ENCODE measurements around the gene TMEM240. TPM values are rescaled to one million over a fixed set of nuclear protein-coding genes. Genes with fewer than 3 reads are reported as not detected.

Gene TMEM240
- total RNA-seq, 1 experiment from 2014 or later = 8.0 TPM

DNA sequence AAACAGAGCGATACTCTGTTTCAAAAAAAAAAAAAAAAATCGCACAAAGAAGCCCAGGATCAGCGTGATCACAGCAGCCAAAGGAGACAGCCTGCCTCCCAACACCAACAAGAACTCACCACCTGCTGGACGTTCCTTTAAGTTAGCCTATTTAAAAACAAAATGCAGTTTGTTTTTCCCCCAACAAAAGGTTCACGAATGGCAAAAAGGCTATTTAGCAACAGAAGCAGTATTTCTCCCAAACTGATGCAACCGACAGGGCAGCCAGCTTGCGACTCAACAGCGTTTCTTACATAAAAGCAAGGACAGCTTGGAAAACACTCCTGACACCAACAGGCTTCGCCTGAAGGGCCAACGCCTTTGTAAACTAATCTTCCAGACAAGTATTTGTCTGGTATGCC is 27.5 kb upstream of the TMEM240 start (continued):
- TF ChIP-seq, protein P1, sequence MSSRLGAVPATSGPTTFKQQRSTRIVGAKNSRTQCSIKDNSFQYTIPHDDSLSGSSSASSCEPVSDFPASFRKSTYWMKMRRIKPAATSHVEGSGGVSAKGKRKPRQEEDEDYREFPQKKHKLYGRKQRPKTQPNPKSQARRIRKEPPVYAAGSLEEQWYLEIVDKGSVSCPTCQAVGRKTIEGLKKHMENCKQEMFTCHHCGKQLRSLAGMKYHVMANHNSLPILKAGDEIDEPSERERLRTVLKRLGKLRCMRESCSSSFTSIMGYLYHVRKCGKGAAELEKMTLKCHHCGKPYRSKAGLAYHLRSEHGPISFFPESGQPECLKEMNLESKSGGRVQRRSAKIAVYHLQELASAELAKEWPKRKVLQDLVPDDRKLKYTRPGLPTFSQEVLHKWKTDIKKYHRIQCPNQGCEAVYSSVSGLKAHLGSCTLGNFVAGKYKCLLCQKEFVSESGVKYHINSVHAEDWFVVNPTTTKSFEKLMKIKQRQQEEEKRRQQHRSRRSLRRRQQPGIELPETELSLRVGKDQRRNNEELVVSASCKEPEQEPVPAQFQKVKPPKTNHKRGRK (CRISPR knock-in tag; IDR thresholded peaks at IDR 0.05; ENCODE audit: borderline replicate concordance) = no peak
- TF ChIP-seq GABPB1 (CRISPR knock-in tag; IDR thresholded peaks at IDR 0.05) = no peak
- no peak for TF ChIP-seq ZNF219 (CRISPR knock-in tag; IDR thresholded peaks at IDR 0.05; ENCODE audit: borderline replicate concordance)

DNA sequence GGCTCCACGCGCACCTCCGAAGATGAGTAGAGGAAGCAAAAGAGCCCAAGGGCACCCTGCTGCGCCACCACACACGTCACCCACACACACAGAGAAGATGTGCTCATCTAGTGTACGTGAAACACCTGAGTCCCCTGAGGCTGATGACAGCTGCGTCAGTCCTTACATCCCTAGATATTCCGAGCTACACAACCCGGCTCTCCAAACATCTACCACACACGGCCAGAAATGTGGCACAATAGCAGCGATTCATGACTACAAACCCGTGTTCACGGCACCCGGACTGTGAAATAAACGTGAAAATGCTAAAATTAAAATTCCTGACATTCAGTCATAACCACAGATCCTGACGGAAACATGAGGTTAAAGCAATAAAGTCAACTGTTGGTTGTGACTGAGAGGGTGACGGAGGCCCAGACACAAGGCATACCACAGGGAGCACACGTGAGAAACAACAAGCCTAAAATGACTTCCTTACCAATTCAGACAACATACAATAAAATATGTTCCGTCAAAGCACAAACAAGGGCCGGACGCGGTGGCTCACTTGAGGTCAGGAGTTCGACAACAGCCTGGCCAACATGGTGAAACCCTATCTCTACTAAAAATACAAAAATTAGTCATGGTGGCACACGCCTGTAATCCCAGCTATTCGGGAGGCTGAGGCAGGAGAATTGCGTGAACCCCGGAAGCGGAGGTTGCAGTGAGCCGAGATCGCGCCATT is 26.9 kb upstream of the TMEM240 start:
- ATAC-seq (no peak), DNase-seq (ENCODE audit: low spot score) (no peak)
- no peaks in the 10 kb centered on the region for H3K9me3 Mint-ChIP-seq
- peaks cover 33% of the 10 kb centered on the region for H3K36me3 Mint-ChIP-seq
- H3K4me1 Mint-ChIP-seq = no peaks in the 10 kb centered on the region
- H3K4me3 Mint-ChIP-seq = no peak overlapping the region
- CTCF ChIA-PET = interaction anchor here (0.7 kb wide), 1 partner anchor 13 kb away, joined by 4 read pairs; no protein-coding TSS in a partner anchor
- H3K27ac Mint-ChIP-seq = peak overlapping the region; percentile 91
- POLR2A ChIA-PET = no interaction called here
- H3K27me3 Mint-ChIP-seq (ENCODE audit: low read depth) = no peaks in the 10 kb centered on the region
- TF ChIP-seq EMX1 (CRISPR knock-in tag; IDR thresholded peaks at IDR 0.05) = no peak
- TF ChIP-seq, protein P2, sequence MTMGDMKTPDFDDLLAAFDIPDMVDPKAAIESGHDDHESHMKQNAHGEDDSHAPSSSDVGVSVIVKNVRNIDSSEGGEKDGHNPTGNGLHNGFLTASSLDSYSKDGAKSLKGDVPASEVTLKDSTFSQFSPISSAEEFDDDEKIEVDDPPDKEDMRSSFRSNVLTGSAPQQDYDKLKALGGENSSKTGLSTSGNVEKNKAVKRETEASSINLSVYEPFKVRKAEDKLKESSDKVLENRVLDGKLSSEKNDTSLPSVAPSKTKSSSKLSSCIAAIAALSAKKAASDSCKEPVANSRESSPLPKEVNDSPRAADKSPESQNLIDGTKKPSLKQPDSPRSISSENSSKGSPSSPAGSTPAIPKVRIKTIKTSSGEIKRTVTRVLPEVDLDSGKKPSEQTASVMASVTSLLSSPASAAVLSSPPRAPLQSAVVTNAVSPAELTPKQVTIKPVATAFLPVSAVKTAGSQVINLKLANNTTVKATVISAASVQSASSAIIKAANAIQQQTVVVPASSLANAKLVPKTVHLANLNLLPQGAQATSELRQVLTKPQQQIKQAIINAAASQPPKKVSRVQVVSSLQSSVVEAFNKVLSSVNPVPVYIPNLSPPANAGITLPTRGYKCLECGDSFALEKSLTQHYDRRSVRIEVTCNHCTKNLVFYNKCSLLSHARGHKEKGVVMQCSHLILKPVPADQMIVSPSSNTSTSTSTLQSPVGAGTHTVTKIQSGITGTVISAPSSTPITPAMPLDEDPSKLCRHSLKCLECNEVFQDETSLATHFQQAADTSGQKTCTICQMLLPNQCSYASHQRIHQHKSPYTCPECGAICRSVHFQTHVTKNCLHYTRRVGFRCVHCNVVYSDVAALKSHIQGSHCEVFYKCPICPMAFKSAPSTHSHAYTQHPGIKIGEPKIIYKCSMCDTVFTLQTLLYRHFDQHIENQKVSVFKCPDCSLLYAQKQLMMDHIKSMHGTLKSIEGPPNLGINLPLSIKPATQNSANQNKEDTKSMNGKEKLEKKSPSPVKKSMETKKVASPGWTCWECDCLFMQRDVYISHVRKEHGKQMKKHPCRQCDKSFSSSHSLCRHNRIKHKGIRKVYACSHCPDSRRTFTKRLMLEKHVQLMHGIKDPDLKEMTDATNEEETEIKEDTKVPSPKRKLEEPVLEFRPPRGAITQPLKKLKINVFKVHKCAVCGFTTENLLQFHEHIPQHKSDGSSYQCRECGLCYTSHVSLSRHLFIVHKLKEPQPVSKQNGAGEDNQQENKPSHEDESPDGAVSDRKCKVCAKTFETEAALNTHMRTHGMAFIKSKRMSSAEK (CRISPR knock-in tag; IDR thresholded peaks at IDR 0.05; ENCODE audit: borderline replicate concordance) = no peak
- TF ChIP-seq ZNF263 (CRISPR knock-in tag; IDR thresholded peaks at IDR 0.05; ENCODE audit: low read depth) = no peak
- TF ChIP-seq, protein P3, sequence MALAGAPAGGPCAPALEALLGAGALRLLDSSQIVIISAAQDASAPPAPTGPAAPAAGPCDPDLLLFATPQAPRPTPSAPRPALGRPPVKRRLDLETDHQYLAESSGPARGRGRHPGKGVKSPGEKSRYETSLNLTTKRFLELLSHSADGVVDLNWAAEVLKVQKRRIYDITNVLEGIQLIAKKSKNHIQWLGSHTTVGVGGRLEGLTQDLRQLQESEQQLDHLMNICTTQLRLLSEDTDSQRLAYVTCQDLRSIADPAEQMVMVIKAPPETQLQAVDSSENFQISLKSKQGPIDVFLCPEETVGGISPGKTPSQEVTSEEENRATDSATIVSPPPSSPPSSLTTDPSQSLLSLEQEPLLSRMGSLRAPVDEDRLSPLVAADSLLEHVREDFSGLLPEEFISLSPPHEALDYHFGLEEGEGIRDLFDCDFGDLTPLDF (CRISPR knock-in tag; IDR thresholded peaks at IDR 0.05) = no peak
- TF ChIP-seq, protein P4, sequence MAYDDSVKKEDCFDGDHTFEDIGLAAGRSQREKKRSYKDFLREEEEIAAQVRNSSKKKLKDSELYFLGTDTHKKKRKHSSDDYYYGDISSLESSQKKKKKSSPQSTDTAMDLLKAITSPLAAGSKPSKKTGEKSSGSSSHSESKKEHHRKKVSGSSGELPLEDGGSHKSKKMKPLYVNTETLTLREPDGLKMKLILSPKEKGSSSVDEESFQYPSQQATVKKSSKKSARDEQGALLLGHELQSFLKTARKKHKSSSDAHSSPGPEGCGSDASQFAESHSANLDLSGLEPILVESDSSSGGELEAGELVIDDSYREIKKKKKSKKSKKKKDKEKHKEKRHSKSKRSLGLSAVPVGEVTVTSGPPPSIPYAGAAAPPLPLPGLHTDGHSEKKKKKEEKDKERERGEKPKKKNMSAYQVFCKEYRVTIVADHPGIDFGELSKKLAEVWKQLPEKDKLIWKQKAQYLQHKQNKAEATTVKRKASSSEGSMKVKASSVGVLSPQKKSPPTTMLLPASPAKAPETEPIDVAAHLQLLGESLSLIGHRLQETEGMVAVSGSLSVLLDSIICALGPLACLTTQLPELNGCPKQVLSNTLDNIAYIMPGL (CRISPR knock-in tag; IDR thresholded peaks at IDR 0.05) = no peak
- TF ChIP-seq NFATC4 (CRISPR knock-in tag; IDR thresholded peaks at IDR 0.05) = no peak
- TF ChIP-seq, protein P5, sequence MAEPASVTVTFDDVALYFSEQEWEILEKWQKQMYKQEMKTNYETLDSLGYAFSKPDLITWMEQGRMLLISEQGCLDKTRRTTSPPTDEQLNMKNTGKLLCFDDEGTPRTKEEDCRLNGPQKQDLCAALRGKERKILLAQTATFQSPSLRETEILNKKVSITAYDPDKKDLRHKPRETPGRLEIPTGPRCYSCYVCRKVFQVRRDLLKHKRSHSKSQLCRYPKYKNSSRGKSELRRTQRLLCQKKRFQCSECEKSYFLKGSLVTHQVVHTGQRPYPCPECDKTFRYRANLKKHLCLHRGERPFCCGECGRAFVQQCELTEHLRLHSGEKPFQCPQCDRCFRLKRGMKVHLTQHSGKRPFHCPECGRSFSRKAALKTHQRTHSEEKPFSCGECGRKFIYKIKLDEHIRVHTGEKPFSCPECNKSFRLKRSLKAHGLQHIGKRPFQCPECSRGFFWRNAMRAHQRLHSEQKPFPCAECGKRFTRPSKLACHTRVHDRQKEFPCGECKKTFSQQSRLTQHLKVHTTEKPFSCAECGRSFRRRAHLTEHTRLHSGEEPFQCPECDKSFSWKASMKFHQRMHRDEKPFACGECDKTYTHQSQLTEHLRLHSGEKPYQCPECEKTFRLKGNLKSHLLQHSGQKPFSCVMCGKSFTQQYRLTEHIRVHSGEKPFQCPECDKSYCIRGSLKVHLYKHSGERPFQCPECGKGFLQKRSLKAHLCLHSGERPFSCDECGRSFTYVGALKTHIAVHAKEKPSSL (CRISPR knock-in tag; conservative IDR thresholded peaks at IDR 0.05) = no peak
- TF ChIP-seq, protein P6, sequence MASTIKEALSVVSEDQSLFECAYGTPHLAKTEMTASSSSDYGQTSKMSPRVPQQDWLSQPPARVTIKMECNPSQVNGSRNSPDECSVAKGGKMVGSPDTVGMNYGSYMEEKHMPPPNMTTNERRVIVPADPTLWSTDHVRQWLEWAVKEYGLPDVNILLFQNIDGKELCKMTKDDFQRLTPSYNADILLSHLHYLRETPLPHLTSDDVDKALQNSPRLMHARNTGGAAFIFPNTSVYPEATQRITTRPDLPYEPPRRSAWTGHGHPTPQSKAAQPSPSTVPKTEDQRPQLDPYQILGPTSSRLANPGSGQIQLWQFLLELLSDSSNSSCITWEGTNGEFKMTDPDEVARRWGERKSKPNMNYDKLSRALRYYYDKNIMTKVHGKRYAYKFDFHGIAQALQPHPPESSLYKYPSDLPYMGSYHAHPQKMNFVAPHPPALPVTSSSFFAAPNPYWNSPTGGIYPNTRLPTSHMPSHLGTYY (CRISPR knock-in tag; IDR thresholded peaks at IDR 0.05) = no peak
- TF ChIP-seq, protein P7, sequence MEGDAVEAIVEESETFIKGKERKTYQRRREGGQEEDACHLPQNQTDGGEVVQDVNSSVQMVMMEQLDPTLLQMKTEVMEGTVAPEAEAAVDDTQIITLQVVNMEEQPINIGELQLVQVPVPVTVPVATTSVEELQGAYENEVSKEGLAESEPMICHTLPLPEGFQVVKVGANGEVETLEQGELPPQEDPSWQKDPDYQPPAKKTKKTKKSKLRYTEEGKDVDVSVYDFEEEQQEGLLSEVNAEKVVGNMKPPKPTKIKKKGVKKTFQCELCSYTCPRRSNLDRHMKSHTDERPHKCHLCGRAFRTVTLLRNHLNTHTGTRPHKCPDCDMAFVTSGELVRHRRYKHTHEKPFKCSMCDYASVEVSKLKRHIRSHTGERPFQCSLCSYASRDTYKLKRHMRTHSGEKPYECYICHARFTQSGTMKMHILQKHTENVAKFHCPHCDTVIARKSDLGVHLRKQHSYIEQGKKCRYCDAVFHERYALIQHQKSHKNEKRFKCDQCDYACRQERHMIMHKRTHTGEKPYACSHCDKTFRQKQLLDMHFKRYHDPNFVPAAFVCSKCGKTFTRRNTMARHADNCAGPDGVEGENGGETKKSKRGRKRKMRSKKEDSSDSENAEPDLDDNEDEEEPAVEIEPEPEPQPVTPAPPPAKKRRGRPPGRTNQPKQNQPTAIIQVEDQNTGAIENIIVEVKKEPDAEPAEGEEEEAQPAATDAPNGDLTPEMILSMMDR (IDR thresholded peaks at IDR 0.05) = no peak
- TF ChIP-seq ZNF671 (CRISPR knock-in tag; IDR thresholded peaks at IDR 0.05) = no peak
- TF ChIP-seq, protein P8, sequence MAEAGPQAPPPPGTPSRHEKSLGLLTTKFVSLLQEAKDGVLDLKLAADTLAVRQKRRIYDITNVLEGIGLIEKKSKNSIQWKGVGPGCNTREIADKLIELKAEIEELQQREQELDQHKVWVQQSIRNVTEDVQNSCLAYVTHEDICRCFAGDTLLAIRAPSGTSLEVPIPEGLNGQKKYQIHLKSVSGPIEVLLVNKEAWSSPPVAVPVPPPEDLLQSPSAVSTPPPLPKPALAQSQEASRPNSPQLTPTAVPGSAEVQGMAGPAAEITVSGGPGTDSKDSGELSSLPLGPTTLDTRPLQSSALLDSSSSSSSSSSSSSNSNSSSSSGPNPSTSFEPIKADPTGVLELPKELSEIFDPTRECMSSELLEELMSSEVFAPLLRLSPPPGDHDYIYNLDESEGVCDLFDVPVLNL (CRISPR knock-in tag; IDR thresholded peaks at IDR 0.05; ENCODE audit: borderline replicate concordance, low read depth) = no peak
- TF ChIP-seq, protein P9, sequence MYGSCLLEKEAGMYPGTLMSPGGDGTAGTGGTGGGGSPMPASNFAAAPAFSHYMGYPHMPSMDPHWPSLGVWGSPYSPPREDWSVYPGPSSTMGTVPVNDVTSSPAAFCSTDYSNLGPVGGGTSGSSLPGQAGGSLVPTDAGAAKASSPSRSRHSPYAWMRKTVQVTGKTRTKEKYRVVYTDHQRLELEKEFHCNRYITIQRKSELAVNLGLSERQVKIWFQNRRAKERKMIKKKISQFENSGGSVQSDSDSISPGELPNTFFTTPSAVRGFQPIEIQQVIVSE (CRISPR knock-in tag; IDR thresholded peaks at IDR 0.05; ENCODE audit: borderline replicate concordance) = no peak
- TF ChIP-seq TEAD1 (CRISPR knock-in tag; IDR thresholded peaks at IDR 0.05) = no peak
